Effector memory CD4-positive, alpha-beta T cell (primary cell): ENCODE results near the gene OSBP2.
"Not testable (repeated sequence)": the region's sequence is repeated elsewhere in the genome, so short reads cannot be mapped to it uniquely, and the experiment has no call there.

Experiments used
- DNase-seq, 3 donors: peaks; one replicate each; pipeline ENCODE4 v3.0.0-alpha.2; 2020
- H3K27ac ChIP-seq: 2 replicates; pipeline ENCODE4 v1.7.0; 2013; ENCODE audit warnings: mild to moderate bottlenecking, low read length, moderate library complexity; ENCODE audit not compliant: insufficient read depth, poor library complexity, severe bottlenecking
- H3K27me3 ChIP-seq: replicated peaks from 2 replicates; pipeline ENCODE4 v1.7.0; 2013; ENCODE audit warnings: mild to moderate bottlenecking, low read length; ENCODE audit not compliant: insufficient read depth, control insufficient read depth, poor library complexity, severe bottlenecking
- H3K36me3 ChIP-seq: 2 replicates; pipeline ENCODE4 v1.7.0; 2013; ENCODE audit warnings: mild to moderate bottlenecking, low read length, moderate library complexity; ENCODE audit not compliant: control insufficient read depth, insufficient read depth
- H3K4me1 ChIP-seq: 2 replicates; pipeline ENCODE4 v1.7.0; 2013; ENCODE audit warnings: low read length, mild to moderate bottlenecking; ENCODE audit not compliant: control insufficient read depth, insufficient read depth, poor library complexity, severe bottlenecking
- H3K4me3 ChIP-seq: 2 replicates; pipeline ENCODE4 v1.7.0; 2013; ENCODE audit warnings: low read length, low read depth, mild to moderate bottlenecking; ENCODE audit not compliant: insufficient read depth, poor library complexity, severe bottlenecking
- H3K9me3 ChIP-seq: 2 replicates; pipeline ENCODE4 v1.7.0; 2013; ENCODE audit warnings: mild to moderate bottlenecking, low read length, moderate library complexity; ENCODE audit not compliant: control insufficient read depth

Gene OSBP2

DNA sequence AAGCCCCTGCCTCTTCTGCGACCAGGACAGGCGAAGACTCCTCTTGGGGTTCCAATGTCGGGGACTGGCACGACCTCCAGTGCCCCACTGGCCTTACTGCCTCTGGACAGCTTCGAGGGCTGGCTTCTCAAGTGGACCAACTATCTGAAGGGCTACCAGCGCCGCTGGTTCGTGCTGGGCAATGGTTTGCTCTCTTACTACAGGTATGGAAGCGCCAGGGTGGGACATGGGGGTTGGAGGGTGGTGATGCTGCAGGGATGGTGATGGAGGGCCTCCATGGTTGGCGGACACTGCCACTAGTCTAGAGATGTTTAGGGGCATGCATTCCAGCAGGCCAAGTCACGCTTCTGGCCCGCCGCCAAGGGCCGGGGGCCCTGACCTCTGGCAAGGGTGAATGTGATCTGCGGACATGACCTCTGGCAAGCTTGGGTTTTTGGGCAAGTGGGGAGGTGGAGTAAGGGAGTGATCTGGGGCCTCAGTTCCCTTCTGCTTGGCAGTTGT, 727 bp downstream of the OSBP2 start:
- H3K9me3 ChIP-seq = no peaks in the 10 kb centered on the region
- peaks cover 7% of the 10 kb centered on the region for H3K4me1 ChIP-seq
- H3K4me3 ChIP-seq = peak overlapping the region; percentile 64
- no peak for DNase-seq
- no peak overlapping the region for H3K27ac ChIP-seq
- H3K36me3 ChIP-seq = no peaks in the 10 kb centered on the region
- H3K27me3 ChIP-seq = no peaks in the 10 kb centered on the region

DNA sequence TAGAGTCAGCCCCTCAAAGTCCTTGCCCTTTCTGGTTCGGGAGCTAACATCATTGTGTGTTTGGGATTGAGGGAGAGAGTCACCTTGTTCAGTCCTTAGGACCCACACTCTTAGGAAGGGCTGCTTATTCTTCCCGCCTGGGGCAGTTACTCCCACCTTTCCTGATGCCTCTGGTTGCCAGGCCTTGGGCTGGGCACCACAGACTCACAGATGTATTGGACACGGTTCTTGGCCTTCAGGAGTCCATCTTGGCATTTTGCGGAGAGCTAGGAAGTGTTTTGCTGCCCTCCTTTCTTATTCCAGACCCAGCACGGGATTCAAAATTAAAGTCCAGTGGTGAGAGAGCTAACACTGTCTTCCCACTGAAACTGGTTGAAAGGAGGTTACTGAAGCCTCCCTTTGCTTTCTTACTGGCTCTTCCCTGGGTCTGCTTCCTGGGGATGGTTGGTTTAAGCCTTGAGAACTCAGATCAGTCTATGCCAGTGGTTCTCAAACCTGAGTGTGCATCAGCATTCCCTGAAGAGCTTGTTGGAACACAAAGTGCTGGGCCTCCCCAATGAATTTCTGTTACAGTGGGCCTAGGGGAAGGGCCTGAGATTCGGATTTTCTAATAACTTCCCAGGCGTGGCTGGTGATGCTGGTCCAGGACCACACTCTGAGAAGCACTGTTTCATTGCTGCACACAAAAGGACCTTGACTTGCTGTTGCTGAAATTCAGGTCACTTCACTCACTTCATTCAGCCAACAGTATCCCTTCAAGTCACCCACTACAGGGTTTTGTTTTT, 1.4 kb downstream of the OSBP2 start:
- Histone ChIP-seq H3K4me3 (no peak overlapping the region), H3K27me3 (no peaks in the 10 kb centered on the region), H3K36me3 (no peaks in the 10 kb centered on the region), H3K27ac (no peak overlapping the region), H3K9me3 (no peaks in the 10 kb centered on the region), H3K4me1 (peaks cover 7% of the 10 kb centered on the region)
- DNase-seq = no peak

DNA sequence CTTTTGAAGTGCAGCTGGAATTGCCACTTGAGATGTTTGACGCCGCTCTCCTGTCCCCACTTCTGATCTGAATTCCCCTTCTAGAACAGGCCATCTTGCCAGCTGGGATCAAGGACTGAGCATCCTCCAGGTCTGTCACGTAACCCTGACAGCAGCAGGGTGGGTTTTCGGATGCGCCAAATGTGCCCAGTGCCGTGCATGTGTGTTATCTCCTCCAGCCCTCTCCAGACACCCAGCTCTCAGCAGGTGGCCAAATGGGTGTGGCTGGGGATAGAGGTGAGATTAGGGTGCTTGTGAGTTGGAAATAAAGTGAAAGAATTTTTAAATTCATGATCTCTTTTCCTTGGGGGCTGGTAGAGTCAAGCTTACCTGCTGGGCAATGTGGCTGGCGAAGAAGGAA, 3.3 kb downstream of the OSBP2 start:
- Histone ChIP-seq H3K9me3 (no peaks in the 10 kb centered on the region), H3K4me3 (no peak overlapping the region), H3K4me1 (peaks cover 7% of the 10 kb centered on the region), H3K27me3 (no peaks in the 10 kb centered on the region), H3K27ac (no peak overlapping the region), H3K36me3 (no peaks in the 10 kb centered on the region)
- no peak for DNase-seq

DNA sequence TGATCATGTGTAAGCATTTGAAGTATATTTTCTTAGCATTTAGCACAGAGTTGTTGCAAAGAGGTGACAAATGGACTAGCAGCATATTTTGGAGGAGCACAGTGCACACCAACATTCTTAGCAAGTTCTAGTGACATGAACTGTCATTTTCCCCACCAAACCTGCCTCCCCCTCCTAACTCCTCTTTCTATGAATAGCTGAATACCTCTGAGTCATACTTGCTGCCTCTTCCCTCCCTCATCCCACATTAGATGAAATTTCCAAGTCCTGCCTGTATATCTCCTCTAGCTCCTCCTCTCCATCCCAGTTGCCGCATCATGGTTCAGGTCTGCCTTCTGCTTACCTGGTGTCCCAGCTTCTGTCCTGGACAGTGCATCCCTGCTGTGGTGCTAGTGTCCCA, 7.2 kb downstream of the OSBP2 start:
- no peak overlapping the region for H3K27ac ChIP-seq
- no peak overlapping the region for H3K4me3 ChIP-seq
- DNase-seq = no peak
- H3K36me3 ChIP-seq = no peaks in the 10 kb centered on the region
- H3K4me1 ChIP-seq = no peaks in the 10 kb centered on the region
- H3K9me3 ChIP-seq = no peaks in the 10 kb centered on the region
- no peaks in the 10 kb centered on the region for H3K27me3 ChIP-seq

DNA sequence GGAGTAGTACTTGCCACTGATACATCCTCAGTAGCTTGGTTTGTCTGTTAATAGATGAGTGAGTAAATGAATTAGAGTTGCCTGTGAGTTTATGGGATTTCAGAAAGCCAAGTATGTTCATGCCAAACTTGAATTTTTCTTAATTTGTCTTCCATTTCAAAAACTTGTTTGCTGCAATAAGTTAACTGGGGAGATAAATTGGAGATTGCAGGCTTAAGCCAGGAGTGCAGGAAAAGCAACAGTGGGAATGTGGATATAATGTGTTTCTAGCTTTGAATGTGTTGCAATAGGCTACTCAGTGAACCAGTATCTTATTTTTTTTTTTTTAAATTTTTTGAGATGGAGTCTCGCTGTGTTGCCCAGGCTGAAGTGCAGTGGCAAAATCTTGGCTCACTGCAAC, 8.2 kb downstream of the OSBP2 start:
- no peaks in the 10 kb centered on the region for H3K4me1 ChIP-seq
- no peaks in the 10 kb centered on the region for H3K36me3 ChIP-seq
- no peaks in the 10 kb centered on the region for H3K9me3 ChIP-seq
- no peak overlapping the region for H3K27ac ChIP-seq
- no peak for DNase-seq
- H3K4me3 ChIP-seq = no peak overlapping the region
- H3K27me3 ChIP-seq = no peaks in the 10 kb centered on the region

DNA sequence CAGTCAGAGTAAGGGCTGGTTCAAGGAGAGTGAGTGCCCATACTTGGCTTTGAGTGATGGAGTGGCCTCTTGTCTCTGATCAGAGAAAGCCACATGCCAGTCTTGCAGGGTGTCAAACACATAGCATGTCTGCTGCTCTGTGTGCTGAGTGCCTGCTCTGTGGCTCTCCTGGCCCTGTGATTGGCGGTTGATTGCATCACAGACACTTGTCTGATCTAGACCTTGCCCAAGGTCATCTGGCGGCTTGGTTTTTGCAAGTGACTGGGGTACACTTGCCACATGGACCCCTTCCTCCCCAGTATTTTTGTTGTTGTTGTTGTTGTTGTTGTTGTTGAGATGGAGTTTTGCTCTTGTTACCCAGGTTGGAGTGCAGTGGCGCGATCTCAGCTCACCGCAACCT, 10.3 kb downstream of the OSBP2 start:
- Histone ChIP-seq H3K4me1 (no peaks in the 10 kb centered on the region), H3K27me3 (no peaks in the 10 kb centered on the region), H3K36me3 (no peaks in the 10 kb centered on the region), H3K27ac (no peak overlapping the region), H3K4me3 (no peak overlapping the region), H3K9me3 (no peaks in the 10 kb centered on the region)
- no peak for DNase-seq

DNA sequence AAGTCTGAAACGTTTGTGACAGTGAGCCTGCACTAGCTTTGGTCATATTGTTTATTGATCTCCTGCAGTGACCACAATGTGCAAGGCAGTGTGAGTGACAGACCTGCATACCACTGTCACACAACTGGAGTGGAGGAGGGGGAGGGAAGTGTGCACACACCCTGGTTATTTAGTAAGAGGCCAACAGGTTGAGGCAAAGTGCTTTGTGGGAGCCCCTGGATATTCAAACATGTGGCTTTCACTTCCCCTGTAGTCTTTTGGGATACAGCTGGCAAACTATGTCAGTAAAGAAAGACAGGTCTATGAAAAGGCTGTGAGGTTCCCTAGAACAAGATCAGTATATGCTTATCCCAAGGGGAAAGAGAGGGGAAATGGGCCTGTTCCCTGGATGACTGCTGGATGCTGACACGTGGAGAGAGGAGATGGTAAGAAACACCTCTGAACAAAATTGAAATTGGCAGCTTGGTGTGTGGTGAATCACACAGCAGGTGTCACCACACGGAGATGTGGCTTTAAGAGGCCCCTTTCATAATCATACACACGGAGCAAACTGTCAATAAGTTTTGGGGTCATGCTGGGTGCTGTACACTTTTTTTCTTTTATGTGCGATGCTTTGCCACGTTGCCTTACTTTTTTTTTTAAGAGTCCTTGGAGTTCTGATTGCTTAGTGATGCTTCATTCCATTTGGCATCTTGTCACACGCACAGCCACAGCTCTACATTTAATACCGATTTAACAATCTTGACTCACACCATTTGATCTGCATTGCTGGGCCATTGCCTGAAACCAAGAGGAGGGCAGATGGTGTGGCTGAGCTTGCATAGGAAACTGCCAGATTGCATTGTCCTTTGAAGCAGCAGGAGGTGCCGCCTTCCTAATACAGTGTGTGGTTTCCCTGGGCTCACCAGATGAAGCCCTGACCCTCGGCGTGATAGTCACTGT, 11.3 kb downstream of the OSBP2 start:
- H3K27ac ChIP-seq = no peak overlapping the region
- no peaks in the 10 kb centered on the region for H3K27me3 ChIP-seq
- H3K9me3 ChIP-seq = no peaks in the 10 kb centered on the region
- H3K36me3 ChIP-seq = no peaks in the 10 kb centered on the region
- no peak for DNase-seq
- H3K4me3 ChIP-seq = no peak overlapping the region
- no peaks in the 10 kb centered on the region for H3K4me1 ChIP-seq

DNA sequence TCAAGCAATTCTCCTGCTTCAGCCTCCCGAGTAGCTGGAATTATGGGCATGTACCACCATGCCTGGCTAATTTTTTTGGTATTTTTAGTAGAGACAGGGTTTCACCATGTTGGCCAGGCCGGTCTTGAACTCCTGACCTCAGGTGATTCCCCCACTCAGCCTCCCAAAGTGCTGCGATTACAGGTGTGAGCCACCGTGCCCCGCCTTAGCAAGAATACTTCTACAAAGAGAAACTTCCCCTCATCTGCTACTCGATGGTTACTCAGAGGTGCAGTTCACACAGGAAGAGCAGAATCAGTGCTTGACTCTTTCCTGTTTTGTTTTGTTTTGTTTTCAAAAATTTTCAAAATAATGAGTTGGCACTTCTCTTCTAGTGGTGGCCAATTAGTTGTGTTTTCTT, 15.3 kb downstream of the OSBP2 start:
- not testable (repeated sequence) for H3K27me3 ChIP-seq, H3K4me1 ChIP-seq, DNase-seq, H3K36me3 ChIP-seq, H3K4me3 ChIP-seq, H3K27ac ChIP-seq, H3K9me3 ChIP-seq

DNA sequence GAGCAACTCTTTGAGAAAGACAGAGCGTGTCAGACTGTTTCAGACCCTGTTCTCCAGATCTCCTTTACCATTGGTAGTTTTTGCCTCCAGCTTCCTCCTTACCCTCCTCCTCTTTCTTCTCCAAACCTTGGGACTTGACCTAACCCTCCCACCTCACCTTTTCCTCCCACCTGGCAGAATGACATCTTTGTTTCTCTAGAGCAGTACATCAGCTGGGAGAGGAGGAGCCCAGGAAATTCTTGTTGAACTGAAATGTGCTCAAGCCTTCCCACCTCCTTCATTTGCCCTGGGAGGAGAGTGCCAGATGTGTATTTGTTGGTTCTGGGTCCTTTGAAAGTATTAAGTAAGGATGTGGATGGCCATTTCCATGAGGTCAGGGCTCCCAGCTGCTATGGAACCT, 17.4 kb downstream of the OSBP2 start:
- Histone ChIP-seq H3K27me3 (no peaks in the 10 kb centered on the region), H3K4me1 (no peaks in the 10 kb centered on the region), H3K27ac (no peak overlapping the region), H3K4me3 (no peak overlapping the region), H3K9me3 (no peaks in the 10 kb centered on the region), H3K36me3 (no peaks in the 10 kb centered on the region)
- DNase-seq = no peak

DNA sequence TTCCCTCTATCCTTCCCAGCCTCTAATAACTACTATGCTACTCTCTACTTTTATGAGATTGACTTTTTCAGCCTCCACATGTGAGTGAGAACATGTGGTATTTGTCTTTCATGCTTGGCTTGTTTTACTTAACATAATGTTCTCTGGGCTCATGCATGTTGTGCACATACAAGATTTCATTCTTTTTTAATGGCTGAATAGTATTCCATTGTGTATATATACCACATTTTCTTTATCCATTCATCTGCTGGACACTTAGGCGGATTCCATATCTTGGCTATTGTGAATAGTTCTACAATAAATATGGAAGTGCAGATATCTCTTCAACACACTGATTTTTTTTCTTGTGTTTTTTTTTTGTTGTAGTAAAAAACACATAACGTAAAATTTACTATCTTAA, 19.4 kb downstream of the OSBP2 start:
- no peak overlapping the region for H3K27ac ChIP-seq
- no peaks in the 10 kb centered on the region for H3K4me1 ChIP-seq
- DNase-seq = no peak
- no peak overlapping the region for H3K4me3 ChIP-seq
- H3K27me3 ChIP-seq = no peaks in the 10 kb centered on the region
- H3K36me3 ChIP-seq = no peaks in the 10 kb centered on the region
- no peaks in the 10 kb centered on the region for H3K9me3 ChIP-seq
